ENCODE results near the gene LAMTOR1. TPM values are rescaled to one million over a fixed set of nuclear protein-coding genes. Genes with fewer than 3 reads are reported as not detected.

Gene LAMTOR1
- total RNA-seq, 4 donors from 2014 or later, result 64.5 to 111 (median 101) TPM

- H3K4me3 ChIP-seq, result no peak overlapping the region
- DNase-seq (ENCODE audit: low spot score in 2 of 2), result no peak
- no peaks in the 10 kb centered on the region for H3K9me3 ChIP-seq
- TF ChIP-seq CTCF (IDR thresholded peaks at IDR 0.05), result no peak
- no peaks in the 10 kb centered on the region for H3K36me3 ChIP-seq
- no peaks in the 10 kb centered on the region for H3K27me3 ChIP-seq
- peaks cover 37% of the 10 kb centered on the region for H3K4me1 ChIP-seq
- no peak overlapping the region for H3K27ac ChIP-seq
- 95% methylated on average over 4 of the region's 4 CpGs for WGBS
Measured at GRCh38 chr11:72075756-72076155, 27.3 kb downstream of the LAMTOR1 start.

- Histone ChIP-seq H3K27ac (no peak overlapping the region), H3K27me3 (no peaks in the 10 kb centered on the region), H3K36me3 (no peaks in the 10 kb centered on the region), H3K4me3 (no peak overlapping the region), H3K4me1 (peaks cover 43% of the 10 kb centered on the region), H3K9me3 (no peaks in the 10 kb centered on the region)
- TF ChIP-seq POLR2A (IDR thresholded peaks at IDR 0.05) (no peak), POLR2AphosphoS5 (IDR thresholded peaks at IDR 0.05) (no peak), EP300 (IDR thresholded peaks at IDR 0.05) (no peak), CTCF (IDR thresholded peaks at IDR 0.05) (no peak)
- DNase-seq (ENCODE audit: low spot score in 2 of 2), result no peak
- WGBS, result 100% methylated on average over 1 of the region's 1 CpG
Measured at GRCh38 chr11:72075109-72075508, 28.0 kb downstream of the LAMTOR1 start.

- Histone ChIP-seq H3K36me3 (no peaks in the 10 kb centered on the region), H3K27ac (peak overlapping the region; percentile 12), H3K27me3 (no peaks in the 10 kb centered on the region), H3K4me3 (no peak overlapping the region), H3K4me1 (peaks cover 49% of the 10 kb centered on the region), H3K9me3 (no peaks in the 10 kb centered on the region)
- 61% methylated on average over 3 of the region's 3 CpGs for WGBS
- DNase-seq (ENCODE audit: low spot score in 2 of 2), result no peak
- TF ChIP-seq CTCF (IDR thresholded peaks at IDR 0.05) (no peak), POLR2A (IDR thresholded peaks at IDR 0.05) (no peak), POLR2AphosphoS5 (IDR thresholded peaks at IDR 0.05) (no peak), EP300 (IDR thresholded peaks at IDR 0.05) (no peak)
Measured at GRCh38 chr11:72072348-72072747, 30.7 kb downstream of the LAMTOR1 start.

- Histone ChIP-seq H3K9me3 (no peaks in the 10 kb centered on the region), H3K36me3 (peaks cover 3% of the 10 kb centered on the region), H3K27me3 (no peaks in the 10 kb centered on the region), H3K27ac (peak overlapping the region; percentile 82), H3K4me3 (no peak overlapping the region), H3K4me1 (peaks cover 61% of the 10 kb centered on the region)
- no peak for TF ChIP-seq CTCF (IDR thresholded peaks at IDR 0.05)
- no peak for TF ChIP-seq EP300 (IDR thresholded peaks at IDR 0.05)
- no peak for TF ChIP-seq POLR2A (IDR thresholded peaks at IDR 0.05)
- TF ChIP-seq POLR2AphosphoS5 (IDR thresholded peaks at IDR 0.05), result no peak
- DNase-seq (ENCODE audit: low spot score in 2 of 2), result no peak
- WGBS, result 94% methylated on average over 7 of the region's 7 CpGs
Measured at GRCh38 chr11:72070491-72070890, 32.6 kb downstream of the LAMTOR1 start.

- DNase-seq (ENCODE audit: low spot score in 2 of 2), result peak; percentile 89 to 91
- Histone ChIP-seq H3K27me3 (no peaks in the 10 kb centered on the region), H3K4me1 (peaks cover 61% of the 10 kb centered on the region), H3K9me3 (no peaks in the 10 kb centered on the region), H3K4me3 (no peak overlapping the region), H3K36me3 (peaks cover 3% of the 10 kb centered on the region), H3K27ac (peak overlapping the region; percentile 82)
- TF ChIP-seq POLR2A (IDR thresholded peaks at IDR 0.05), result peak in 1 of 2 donors; percentile 17
- TF ChIP-seq POLR2AphosphoS5 (IDR thresholded peaks at IDR 0.05), result no peak
- WGBS, result 7% methylated on average over 2 of the region's 2 CpGs
Measured at GRCh38 chr11:72069787-72070251, 33.3 kb downstream of the LAMTOR1 start.

- Histone ChIP-seq H3K36me3 (peaks cover 3% of the 10 kb centered on the region), H3K27ac (peak overlapping the region; percentile 82), H3K27me3 (no peaks in the 10 kb centered on the region), H3K9me3 (no peaks in the 10 kb centered on the region), H3K4me3 (no peak overlapping the region), H3K4me1 (peaks cover 61% of the 10 kb centered on the region)
- no peak for TF ChIP-seq POLR2AphosphoS5 (IDR thresholded peaks at IDR 0.05)
- TF ChIP-seq CTCF (IDR thresholded peaks at IDR 0.05), result no peak
- DNase-seq (ENCODE audit: low spot score in 2 of 2), result no peak
Measured at GRCh38 chr11:72069200-72069599, 33.9 kb downstream of the LAMTOR1 start.

All from suprapubic skin (tissue), 4 donors.